CMK (cell line): Measurements from ENCODE around the gene NUDT1.

Source experiments
- DNase-seq: peaks from one replicate; pipeline ENCODE4 v3.0.0-alpha.2; 2010; ENCODE audit warnings: low read depth

Gene NUDT1

GRCh38 chr7:2205036-2205780, 36.8 kb upstream of the NUDT1 start:
- DNase-seq: no peak

DNA sequence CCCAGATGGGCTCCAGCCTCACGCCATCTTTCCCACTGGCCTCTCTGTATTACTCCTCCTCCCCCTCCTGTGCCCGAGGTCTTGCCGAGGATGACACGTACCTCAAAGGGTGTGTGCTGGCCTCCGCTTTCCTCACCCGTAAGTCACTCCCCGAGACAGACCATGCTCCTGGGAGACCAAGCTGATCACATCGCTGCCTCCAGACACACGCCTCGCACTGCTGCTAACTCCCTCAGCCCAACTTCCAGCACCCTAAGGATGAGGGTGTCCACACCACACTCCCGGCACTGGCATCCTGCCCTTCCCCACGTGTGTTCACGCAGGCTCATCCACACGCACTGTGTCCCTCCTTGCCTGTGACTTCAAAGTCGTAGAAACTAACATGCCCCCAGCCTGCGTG, 33.3 kb upstream of the NUDT1 start:
- no peak for DNase-seq

DNA sequence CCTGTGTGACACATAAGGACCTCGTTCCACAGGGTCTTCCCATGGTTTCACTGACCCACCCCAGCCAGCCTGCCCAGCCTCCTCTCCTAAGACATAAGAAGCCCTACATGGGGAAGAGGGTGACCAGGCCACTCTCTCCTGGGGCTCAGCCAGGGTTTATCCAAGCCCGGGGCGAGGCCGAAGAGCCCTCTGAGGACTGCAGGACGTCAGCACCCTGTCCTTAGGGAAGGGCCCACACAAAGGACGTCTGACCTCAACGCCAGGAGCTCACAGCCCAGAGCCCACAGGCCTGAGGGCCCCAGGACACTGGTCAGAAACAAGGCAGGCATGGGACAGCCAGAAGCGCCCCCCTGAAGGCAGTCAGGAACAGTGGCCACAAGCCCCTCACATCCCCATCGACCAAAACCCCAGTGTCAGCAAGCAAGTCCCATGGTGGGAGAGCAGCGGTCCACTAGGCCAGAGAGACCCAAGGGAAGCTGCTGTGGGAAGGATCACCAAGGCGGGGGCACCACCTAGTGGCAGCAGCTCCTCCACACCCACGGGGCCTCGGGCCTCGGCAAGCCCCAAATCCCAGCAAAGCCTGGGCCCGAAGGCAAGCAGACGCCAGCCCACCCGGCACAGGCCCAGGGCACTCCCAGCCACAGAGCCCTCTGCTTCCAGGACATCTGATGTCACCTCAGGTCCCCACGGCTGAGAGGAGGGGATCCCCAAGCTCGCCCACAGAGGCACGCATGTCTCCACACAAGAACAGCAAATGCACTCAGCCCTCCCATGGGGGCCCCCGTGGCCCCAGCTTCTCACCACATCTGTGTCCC, 32.7 kb upstream of the NUDT1 start:
- peak; percentile 22 for DNase-seq

- no peak for DNase-seq
Observed at GRCh38 chr7:2209961-2210323, 32.1 kb upstream of the NUDT1 start.

DNA sequence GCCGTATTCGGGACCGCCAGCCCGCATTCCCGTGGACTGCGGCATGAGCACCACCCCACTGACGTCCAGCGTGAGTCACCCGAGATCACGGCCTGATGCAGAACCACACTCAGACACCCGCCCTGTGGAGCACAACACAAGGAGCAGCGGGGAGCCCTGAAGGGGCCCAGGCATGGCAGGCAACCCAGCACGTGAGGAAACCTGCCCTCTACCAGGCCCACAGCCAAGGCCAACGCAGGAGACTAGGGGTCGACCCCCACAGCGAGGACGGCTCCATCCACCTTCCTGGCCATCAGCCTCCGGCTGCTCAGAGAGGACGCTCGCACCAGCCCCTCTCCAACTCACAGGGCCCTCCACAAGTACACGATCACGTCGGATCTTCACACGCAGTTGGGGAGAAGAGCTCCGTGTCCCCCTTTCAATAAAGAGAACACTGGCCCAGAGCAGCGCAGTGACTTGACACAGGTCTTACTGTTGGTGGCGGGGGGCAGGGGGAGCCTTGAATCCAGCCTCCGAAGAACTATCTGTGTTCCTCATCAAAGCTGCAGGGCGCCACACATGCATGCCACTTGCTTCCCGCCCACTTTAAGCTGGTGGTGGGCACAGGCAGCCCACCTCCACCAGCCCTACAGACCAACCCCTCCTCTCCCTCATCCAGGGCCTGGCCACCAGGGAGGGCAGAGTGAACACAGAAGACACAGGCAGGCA, 31.3 kb upstream of the NUDT1 start:
- no peak for DNase-seq

- no peak for DNase-seq
Observed at GRCh38 chr7:2211259-2211880, 30.7 kb upstream of the NUDT1 start.

DNA sequence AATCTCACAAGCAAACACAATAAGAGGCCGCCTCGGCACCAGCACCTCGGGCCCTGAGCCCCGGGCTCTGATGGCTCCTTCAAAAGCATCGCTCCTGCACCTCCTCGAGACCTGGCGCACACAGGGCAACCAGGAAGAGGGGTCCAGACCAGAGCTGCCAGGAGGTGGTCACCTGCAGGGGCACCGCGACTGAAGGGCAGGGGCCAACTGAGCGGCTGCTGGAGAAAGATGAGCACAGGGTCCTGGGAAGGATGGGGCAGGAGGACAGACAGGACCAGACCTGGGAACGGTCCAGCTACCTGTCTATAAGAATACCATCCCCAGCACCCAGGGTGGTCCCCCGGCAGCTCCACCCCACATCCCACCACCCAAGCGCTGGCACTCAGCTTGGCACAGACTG, 30.1 kb upstream of the NUDT1 start:
- DNase-seq: no peak

GRCh38 chr7:2212906-2213305, 29.1 kb upstream of the NUDT1 start:
- no peak for DNase-seq

GRCh38 chr7:2213551-2214215, 28.3 kb upstream of the NUDT1 start:
- DNase-seq: no peak

- no peak for DNase-seq
Observed at GRCh38 chr7:2214636-2215035, 27.4 kb upstream of the NUDT1 start.

- no peak for DNase-seq
Observed at GRCh38 chr7:2215851-2216250, 26.2 kb upstream of the NUDT1 start.

DNA sequence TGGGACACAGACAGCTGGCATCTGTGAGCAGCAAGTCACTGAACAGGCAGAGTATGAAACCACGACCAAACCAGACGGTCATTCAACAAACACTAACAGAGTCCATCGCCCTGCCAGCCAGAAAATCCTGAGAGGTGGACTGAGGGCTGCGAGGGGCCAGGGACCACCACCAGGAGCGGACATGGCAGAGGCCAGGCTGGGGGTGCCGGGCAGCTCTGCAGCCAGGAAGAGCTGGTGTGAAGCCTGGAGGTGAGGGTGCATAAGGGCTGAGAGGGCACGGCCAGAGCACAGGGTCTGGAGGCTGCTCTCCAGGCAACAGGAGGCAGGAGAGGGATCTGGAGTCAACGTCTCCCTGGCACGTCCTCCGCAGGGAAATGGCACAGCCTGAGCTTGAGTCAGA, 24.8 kb upstream of the NUDT1 start:
- DNase-seq: no peak

GRCh38 chr7:2217716-2218443, 24.1 kb upstream of the NUDT1 start:
- DNase-seq: no peak

DNA sequence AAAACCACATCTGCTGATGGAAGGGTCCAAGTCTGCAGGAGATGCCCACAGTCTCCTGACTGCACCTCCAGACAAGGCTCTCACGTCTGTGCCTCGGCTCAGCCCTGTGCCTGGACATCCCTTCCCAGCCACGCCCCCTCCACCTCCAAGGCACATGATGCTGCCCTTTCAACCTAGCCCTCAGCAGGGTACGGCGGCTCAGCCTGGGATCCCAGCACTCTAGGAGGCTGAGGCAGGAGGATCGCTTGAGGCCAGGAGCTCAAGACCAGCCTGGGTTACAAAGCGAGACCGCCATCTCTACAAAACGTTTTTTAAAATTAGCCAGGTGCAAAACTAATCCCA, 23.6 kb upstream of the NUDT1 start:
- DNase-seq: no peak

DNA sequence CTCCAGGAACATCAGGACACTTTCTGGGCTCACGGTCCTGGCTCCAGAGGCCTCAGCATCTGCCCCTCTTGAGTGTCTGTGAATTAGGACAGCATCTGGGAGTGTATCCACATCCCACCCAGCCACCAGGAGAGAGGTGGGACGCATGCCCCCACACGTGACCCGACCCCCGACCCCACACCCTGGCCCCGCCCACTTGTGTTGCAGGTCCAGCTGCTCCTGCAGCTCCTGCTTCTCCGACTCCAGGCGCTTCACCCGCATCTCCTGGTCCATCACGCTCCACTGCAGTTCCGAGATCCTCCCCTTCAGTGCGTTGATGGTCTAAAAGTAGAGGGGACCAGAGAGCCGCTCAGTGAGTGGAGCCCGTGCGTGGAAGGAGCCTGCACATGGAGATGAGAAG, 22.9 kb upstream of the NUDT1 start:
- DNase-seq: no peak

GRCh38 chr7:2219606-2220005, 22.4 kb upstream of the NUDT1 start:
- DNase-seq: no peak

- DNase-seq: no peak
Observed at GRCh38 chr7:2220030-2220429, 22.0 kb upstream of the NUDT1 start.

DNA sequence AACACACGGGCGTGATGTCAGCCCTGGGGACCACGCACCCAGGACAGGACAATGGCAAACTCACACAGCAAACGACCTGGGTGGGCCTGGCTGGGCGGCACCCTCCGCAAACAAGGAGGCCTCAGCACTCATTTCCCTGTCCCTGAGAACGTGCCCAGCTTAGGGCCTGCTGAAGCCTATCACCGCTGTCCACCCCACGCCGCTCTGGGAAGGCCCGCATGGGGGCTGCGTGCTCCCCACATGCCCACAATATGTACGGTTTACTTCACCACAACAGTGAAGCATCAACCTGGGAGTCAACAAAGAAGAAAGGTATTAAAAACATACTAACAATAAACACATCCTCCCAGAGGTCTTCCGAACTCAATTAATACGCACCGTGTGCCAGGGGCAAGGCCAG, 21.5 kb upstream of the NUDT1 start:
- no peak for DNase-seq

- no peak for DNase-seq
Observed at GRCh38 chr7:2220954-2221353, 21.1 kb upstream of the NUDT1 start.

DNA sequence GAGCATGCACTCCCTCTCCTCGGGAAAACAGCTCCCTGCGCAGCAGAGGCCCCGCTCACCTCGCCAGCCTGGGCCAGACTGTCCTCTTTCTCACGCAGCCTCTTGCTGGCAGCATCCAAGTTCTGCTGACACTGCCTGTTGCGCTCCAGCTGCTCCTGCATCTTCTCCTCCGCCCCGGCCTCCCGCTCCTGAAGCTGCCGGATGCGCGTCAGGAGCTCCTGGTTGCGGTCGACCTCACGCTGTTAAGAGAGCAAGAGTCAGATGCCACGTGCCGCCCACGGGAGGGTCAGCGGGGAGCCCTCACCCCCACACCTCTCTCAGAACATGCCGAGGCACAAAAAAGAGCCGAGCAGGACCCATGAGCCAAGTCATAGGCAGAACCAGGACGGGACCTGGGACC, 19.5 kb upstream of the NUDT1 start:
- DNase-seq: no peak

DNA sequence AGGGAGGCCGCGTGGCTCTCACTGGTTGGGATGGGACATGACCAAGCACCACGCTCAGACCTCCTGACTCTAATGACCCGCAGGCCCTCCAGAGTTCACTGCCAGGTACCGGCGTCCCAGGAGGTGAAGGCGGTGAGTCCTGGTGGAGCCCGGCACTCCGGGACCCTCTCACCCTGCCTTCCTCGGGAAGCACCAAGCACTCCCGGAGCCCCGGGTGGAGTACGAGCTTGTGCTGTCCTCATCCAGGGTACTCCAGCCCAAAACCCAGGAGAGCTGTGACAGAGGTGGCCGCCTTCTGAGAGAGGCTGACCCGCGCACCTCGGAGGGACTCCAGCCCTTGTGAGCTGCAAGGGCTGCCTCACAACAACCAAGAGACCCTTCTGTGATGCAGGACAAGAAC, 18.7 kb upstream of the NUDT1 start:
- DNase-seq: no peak
